C4-2B (cell line): Measurements from ENCODE around the gene CCDC127.

Source experiments
- ZFX ChIP-seq: fragments of 450-650 bp; IDR thresholded peaks from 2 replicates; pipeline ENCODE4 v1.6.1; 2017
- TF ChIP-seq, protein P1 (sequence below): fragments of 450-650 bp; conservative IDR thresholded peaks from 2 replicates; pipeline ENCODE4 v1.5.1; 2017; ENCODE audit warnings: mild to moderate bottlenecking

DNA sequence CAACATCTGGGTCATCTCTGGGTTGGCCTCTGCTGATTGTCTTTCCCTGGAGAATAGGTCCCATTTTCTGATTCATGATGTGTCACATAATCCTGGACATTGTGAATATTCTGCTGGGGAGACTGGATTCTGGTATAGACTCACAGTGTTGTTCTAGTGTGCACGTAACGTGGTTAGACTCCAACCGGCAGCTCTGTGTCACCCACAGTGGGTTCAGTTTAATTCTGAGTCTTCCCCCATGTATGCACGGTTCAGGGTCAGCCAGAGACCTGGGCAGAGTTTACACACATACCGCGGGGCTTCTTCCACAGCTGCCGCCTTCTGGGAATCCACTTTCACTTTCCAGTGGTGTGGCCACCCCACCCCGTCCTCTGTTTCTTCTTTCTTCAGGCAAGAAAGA is 64.7 kb downstream of the CCDC127 start:
- TF ChIP-seq, protein P1, sequence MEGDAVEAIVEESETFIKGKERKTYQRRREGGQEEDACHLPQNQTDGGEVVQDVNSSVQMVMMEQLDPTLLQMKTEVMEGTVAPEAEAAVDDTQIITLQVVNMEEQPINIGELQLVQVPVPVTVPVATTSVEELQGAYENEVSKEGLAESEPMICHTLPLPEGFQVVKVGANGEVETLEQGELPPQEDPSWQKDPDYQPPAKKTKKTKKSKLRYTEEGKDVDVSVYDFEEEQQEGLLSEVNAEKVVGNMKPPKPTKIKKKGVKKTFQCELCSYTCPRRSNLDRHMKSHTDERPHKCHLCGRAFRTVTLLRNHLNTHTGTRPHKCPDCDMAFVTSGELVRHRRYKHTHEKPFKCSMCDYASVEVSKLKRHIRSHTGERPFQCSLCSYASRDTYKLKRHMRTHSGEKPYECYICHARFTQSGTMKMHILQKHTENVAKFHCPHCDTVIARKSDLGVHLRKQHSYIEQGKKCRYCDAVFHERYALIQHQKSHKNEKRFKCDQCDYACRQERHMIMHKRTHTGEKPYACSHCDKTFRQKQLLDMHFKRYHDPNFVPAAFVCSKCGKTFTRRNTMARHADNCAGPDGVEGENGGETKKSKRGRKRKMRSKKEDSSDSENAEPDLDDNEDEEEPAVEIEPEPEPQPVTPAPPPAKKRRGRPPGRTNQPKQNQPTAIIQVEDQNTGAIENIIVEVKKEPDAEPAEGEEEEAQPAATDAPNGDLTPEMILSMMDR: no peak
- no peak for TF ChIP-seq ZFX
